Panc1 (cell line): ENCODE data around the gene WFDC9.

Source experiments
- POLR2AphosphoS5 ChIP-seq: IDR thresholded peaks from 2 replicates; pipeline ENCODE4 v1.6.1; 2012; ENCODE audit warnings: mild to moderate bottlenecking, low read depth, low read length, moderate library complexity
- SIN3A ChIP-seq: IDR thresholded peaks from 2 replicates; pipeline ENCODE4 v1.6.1; 2012; ENCODE audit warnings: low read depth, mild to moderate bottlenecking, low read length, moderate library complexity, borderline replicate concordance; ENCODE audit not compliant: insufficient read depth

DNA sequence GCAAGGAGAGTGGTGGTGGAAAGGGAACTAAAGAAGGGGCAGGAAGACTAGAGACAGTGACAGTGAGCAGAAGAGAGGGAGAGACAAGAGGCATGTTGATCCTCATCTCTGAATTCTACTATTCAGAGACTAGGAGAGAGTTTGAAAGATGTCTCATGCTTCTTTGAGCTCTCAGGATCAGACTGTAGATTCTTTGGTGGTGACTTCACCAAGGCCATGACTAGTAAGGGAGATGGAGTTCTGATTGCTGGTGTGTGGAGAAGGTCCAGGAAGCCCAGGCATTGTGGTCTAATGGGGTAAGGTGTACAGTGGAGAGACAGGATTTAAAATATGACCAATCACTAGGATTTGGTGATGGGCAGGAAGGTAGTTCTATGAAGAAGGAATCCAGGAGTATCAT, 713 bp downstream of the WFDC9 start:
- no peak for TF ChIP-seq SIN3A
- TF ChIP-seq POLR2AphosphoS5 = no peak
